CD4-positive, alpha-beta T cell treated with Interleukin-10 for 1 hour (primary cell): ENCODE results near the gene BACE2.
"Not testable (repeated sequence)": the region's sequence is repeated elsewhere in the genome, so short reads cannot be mapped to it uniquely, and the experiment has no call there.

Experiments
- DNase-seq: peaks from one replicate; pipeline ENCODE4 v3.0.0-alpha.2; 2020

BACE2 gene

DNA sequence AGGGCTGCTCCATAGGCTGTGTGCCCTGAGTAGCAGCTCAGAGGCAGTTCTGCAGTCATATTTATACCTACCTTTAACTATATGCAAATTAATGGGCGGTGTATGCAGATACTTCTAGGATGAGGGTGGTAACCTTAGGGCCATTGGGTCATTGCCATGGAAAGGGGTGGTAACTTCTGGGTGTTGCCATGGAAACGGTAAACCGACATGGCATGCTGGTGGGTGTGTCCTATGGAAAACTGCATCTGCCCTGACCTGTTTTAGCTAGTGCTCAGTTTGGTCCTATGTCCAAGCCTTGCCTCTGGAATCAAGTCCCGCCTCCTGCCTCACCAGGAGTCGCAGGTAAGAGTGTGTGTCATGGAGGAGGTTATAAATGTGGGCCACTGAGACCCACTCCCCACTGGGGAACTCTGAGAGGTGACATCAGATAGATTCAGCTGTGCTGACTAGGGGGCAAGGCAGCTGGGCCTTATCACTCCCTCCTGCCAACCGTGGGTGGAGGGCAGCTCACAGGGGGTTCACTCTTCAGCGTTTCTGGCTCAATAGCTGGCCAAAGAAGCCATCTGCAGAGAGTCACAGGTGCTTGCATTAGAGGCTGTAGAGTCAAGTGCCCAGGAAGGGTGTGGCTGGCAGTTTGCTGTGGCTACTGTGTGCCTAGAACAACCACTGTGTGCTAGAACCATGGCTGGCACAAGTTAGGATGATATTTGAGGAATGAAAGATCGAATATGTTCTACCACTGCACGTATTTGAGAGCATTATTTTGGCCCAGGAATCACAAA is 19.0 kb downstream of the BACE2 start:
- no peak for DNase-seq

DNA sequence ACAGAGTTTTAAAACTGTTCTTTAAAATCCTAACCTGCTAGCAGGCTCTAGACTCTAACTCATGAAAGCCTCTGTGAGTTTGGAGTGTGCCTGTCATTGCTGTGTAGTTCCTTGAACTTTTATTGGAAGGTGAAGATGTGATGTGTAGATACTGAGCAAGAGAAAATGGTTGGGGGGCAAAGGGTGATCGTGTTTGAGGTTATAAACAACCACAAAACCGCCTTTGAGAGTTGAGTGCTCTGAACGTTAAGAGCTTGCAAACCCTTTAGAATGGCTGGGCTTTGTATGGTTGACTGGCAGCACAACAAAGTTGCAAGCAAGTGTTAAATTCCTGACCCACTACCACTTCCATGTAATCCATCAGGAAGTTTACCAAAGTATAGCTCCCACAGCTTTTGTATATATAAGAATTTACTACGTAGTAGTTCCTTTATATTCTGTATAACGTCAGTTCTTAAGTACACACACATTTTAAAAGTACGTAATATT is 19.6 kb downstream of the BACE2 start:
- DNase-seq: no peak

DNA sequence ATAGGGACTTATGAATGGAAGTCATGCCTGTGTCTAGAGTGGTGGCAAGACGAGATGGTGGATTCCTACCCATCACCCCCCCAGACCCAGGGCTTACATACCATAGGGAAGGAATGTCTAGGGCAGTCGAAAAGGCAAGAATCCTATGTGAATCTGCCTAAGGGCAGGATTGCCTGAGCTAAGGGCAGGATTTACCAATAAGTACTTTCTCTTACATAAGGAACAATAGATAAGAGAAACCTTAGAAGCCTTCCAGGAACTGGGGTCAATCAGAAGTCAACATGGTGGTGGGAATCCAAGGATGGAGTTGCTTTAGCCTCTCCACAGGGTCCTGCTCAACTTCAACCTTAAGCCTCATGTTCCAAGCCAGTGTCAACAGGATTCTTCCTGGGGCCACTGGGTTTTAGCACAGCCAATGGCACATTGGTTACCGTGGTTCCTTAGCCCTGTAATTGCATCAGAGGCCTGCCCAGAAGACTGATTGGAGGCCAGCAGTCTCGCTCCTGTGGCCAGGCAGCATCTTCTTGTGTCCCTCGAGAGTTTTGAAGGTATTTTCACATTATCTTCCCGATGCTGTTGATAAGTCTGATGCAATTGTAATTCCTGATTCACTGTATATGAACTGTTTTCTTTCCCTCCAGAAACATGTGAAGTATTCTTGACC is 20.7 kb downstream of the BACE2 start:
- no peak for DNase-seq

DNA sequence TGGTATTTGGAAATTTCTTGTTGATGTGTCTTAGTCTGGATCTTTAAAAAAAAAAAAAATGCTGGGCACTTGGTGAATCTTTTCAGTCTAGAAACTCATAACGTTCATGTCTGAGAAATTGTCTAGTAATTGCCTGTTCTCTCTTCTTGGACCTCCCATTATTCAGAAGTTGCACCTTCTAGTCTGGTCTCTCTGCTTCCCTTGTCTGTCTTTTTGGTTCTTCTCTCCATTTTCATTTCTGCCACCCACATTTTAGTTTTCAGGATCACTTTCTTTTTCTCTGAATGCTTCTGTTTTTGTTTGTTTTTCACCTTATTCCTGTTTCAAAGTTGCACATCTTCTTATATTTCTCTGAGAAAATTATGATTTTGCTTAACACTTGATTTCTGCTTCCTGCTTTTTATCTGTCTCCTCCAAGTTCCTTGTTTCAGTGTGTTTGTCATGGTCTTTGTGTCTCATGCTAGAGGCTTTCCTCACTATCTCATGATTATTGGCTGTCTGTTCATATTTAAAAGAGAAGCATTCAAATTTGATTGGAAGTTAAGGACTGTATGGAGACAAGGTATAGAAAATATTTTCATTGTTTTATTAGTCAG is 21.3 kb downstream of the BACE2 start:
- no peak for DNase-seq

DNA sequence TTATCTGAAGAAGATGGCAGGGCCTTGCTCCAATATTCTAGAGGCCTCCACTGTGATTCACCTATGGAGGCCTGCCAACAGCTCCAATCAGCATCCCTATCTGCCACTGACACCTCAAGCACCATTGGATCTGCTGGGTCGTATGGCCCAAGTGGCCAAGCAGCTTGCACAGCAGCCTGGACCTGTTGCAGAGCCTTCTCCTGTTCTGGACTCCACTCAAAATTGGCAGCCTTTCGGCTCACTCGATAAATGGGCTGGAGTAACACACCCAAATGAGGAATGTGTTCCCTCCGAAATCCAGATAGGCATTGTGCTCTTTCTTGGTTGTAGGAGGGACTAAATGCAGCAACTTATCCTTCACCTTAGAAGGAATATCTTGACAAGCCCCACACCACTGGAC is 24.6 kb downstream of the BACE2 start:
- DNase-seq: not testable (repeated sequence)

DNA sequence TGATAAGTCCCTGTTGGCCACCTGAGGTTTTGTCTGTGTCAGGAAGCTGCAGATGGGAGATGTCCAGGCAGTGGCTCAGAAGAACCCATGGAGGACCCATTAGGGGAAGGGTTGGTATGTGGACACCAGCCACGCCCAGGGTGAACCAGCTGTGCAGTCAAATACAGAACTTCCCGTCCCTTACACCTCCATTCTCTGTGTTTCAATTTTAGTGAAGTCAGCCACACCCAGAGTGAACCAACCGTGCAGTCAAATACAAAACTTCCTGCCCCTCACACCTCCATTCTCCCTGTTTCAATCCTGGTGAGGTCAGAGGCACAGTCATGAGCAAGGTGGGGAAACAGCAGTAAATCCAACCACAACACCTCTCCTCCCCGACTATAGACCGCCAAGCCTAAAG is 27.4 kb downstream of the BACE2 start:
- no peak for DNase-seq

DNA sequence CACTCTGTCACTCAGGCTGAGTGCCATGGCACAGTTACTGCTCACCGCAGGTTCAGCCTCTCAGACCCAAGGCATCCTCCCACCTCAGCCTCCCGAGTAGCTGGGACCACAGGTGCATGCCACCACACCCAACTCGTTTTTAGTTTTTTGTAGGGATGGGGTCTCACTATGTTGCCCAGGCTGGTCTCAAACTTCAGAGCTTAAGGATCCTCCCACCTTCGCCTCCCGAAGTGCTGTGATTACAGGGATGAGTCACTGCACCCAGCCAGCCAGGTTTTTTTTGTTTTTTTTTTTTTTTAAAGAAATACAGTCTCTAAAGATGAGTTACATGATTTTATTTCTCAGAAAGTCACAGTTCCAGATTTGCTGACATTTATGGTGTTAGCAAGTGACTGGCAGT is 29.0 kb downstream of the BACE2 start:
- DNase-seq: no peak

DNA sequence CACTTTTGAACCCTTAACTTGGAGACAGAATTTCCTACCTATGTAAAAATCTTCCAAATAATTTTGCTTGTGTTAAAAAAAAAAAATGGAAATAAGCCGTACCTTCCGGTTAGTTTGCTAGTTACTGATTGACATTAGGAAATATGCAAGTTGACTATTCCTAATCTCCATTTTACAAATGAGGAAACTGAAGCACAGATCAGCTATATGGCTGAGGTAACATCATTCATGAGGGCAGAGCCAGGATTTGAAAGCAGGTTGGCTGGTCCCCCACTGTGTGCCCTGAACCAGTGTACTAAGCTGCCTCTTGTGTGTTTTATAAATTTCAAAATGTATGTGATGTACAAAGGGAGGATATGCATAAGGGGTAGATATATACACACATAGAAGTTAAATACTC is 29.6 kb downstream of the BACE2 start:
- DNase-seq: no peak

DNA sequence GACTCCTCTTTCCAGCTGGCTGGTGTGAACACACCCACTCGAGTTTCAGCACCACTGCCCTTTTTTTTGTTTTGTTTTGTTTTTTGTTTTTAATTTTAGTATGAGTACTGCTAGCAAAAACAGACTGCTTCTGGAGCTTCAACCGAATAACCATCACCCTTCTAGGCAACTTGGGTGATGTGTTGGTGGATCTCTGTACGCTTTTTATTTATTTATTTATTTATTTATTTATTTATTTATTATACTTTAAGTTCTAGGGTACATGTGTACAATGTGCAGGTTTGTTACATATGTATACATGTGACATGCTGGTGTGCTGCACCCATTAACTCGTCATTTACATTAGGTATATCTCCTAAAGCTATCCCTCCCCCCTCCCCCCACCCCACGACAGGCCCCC is 30.7 kb downstream of the BACE2 start:
- DNase-seq: not testable (repeated sequence)

DNA sequence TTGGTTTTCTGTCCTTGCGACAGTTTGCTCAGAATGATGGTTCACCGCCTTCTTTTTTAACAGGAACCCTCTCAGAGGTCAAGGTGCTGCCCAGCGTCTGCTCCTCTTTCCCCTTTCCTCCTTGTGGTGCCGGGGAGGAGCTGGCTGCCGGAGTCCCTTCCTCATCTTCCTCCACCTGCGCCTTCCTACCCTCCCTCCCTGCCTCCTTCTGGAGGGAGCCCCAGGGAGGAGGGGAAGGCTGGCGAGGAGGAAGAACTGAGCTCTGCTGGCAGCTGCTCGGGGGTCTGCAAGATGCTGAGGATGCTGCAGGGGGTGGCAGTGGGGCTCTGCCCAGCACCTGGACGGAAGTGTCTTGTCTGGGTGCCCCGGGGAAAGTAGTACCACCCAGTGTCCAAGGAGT is 31.2 kb downstream of the BACE2 start:
- DNase-seq: no peak

DNA sequence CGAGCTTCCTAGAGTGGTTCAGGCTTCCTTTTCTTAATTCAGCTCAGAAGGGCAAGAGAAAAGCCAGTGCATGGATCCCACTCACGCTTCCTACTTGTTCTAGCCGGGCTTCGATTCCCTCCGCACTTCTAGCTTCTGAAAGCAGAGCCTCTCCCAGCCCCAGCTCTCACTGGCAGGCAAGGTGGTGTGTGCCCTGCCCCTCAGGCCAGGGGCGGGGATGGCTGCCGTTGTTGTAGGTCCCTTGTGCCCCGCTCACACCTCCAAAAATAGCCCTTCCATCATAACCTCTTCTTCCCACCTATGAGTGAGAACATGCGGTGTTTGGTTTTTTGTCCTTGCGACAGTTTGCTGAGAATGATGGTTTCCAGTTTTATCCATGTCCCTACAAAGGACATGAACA is 31.6 kb downstream of the BACE2 start:
- DNase-seq: no peak

DNA sequence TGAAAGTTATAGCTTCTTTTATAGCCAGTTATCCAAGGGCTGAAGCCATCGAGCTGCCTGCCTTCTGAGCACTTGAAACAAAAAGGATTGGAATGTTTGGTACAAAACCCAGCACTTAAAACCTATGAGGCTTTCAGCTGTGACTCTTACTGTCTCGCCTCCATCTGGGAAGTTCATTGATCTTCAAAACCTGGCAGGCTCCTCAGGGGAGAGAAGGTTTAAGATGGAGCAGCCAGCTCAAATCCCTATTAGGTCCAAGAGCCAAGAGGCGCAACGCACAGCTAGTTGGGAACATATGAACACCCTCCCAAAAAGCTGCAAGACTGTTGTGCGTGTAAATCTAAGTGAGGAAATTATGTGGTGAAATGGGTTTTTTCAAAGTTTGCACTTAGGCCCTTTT is 33.4 kb downstream of the BACE2 start:
- DNase-seq: no peak

DNA sequence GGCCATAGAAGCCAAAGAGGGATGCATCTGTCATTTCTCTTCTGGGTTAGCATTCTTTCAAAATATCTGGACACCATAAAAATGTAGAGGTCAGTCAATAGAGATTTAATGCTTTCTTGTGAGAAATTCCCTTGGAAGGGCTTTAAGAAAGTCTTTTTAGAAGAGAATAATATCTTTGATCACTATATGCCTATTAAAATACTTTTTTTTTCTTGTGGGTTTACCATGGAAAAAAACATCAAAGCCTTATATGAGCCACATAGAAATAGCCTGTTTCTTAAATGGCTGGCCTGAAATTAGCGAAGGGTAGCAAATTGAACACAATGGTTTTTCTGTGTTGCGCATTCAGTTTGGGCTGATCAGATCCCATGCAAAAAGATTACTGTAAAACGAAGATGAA is 36.8 kb downstream of the BACE2 start:
- no peak for DNase-seq

DNA sequence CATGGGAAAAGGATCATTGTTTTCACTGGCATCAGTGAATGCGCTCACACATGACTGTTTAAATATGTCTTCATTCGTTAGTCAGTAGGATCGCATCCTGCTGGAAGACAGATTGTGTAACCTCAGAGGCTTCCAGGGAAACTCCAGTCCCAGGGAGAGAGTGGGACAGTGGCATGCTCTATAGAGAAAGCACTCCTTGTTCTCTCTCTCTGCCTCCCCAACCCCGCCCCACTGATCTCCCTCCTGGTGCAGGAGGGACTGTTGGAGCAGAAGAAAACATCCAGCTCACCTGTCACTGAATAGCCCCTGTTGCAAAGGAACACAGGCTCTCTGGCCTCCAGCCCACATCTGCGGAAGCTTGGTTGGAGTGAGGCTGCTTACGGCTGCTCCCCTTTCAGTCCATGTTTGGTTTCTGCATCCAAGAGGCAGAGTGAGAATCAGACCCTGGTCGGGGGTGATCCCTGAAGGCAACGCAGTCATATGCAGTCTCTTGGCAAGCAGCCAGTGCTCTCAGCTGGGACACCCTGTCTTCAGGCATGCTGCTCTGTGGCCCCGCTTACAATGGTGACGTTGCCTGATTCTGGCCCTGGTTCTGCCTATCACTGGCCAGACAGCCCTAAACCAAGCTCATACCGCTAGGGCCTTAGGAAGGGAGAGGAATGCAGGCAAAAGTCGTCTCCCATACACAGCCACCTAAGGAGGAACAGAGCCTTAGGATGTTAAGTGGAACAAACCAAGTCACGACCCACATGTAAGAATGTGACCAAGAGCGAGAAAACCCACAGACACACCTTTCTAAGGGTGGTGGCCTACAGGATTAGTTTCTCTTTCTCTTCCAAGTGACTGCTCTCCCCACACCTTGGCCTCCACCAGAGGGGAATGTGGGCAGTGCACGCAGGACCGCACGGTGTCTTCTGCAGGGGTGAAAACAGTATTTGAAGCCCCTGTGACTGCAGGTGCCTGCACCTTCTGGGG is 39.7 kb downstream of the BACE2 start:
- no peak for DNase-seq

DNA sequence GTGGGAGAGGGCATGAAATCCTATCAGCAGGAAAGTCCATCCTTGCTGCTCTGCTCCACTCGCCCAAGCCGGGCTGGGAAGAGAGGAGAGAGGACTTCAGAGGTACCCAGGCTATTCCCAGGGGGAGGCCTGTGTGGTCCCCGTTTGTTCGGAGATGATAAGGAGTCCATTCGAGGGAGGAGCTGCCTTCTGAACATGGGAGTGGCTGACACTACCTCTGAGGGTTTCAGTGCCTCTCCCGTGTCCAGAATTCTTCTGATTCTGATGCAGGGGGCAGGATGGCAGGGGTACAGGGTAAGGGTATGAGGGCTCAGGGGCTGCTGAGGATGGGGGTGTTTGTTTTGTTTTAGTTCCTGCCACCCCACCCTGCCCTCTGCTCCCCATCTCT is 40.4 kb downstream of the BACE2 start:
- no peak for DNase-seq

DNA sequence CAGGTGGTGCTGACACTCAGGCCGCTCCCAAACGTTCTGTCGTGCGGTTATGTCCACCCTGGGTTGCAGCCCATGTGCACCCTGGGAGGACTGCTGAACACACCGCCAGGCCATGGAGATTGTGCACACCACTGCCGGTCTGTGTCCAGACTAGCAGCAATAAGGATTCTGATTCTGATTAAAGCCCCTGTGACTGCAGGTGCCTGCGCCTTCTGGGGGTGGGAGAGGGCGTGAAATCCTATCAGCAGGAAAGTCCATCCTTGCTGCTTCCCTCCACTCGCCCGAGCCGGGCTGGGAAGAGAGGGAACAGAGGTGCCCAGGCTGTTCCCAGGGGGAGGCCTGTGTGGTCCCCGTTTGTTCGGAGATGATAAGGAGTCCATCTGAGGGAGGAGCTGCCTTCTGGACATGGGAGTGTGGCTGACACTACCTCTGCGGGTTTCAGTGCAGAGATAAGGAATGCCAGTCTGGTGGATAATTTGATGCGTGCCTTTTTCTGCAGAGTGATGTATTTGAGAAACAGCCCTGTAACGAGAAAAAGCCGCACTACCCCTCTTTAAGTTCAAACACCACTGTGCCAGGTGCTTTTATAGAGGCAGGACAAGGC is 41.2 kb downstream of the BACE2 start:
- DNase-seq: no peak

DNA sequence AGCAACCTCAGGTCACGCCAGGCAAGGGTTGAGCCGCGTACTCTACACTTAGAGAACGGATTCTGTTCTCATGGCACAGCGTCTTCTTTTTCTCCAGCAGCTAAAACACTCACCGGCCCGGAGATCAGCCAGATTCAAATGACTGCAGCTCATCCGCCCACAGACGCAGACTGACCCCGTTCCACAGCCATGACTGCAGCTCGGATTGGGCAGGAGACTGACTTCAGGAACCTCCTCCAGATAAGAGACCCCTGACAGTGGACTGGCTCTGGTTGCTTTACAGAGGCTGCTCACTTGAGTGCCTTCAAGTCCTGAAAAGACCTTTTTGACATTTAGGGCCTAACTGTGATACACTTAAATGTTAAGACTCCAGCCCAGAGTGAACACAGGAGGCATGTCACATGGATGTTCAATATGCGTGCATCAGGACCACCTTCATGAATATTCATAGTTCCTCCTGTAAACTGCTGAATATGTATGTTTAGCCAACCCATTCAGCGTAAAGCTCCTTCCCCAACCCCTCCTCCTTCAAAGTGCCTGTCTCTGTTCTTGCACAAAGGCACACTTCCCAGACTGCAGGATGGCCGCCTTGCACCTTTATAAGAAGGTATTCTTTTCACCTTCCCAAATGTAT is 42.6 kb downstream of the BACE2 start:
- no peak for DNase-seq

DNA sequence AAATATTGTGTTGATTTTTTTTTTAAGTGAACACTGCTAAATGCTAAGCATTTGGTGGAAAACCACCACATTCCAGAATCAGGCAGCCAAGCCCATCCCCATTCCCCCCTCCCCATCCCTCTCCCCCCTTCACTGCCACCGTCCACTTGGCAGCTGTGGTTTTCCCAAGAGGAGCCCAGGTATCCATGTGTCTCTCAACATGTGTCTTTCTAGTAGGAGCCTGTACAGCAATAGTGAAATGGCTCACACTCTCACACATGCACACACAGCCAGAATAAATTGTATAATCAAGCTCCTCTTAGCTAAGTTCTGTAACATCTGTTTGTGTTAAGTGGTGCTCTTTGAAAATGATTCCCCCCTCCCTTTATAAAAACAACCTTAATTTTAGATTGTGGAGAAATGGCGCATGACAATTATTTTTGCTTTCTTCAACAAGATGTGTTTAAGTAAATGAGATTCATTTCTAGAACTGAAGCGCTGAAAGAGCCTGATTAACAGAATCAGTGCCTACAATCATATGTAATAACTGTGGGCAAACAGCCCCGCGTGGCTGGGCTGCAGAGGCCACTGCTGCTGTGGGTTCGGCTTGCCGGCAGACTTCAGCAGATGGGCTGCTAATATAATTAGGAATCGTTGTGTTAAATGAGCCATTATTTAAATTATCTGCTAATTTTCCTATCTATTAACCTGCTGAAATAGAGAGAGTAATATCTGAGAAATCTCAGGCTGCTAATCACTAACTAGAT is 43.3 kb downstream of the BACE2 start:
- no peak for DNase-seq

DNA sequence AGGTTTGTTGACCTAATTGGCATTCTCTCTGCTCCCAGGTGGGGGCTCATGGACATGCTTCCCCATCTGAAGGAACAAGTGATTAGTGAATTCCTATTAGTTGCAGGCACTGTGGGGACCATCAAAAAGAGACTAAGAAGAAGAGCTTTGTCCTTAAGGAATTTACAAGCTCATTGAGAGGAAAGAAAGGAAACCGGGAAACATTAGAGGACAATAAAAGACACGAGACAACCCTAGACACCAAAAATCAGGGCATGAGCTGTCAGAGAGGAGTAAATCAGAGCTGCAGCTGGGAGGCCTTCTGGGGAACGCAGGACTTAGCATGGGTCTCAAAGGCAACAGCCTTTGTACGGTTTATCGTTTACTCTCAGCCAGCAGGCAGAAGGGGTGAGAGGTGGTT is 45.1 kb downstream of the BACE2 start:
- DNase-seq: no peak

DNA sequence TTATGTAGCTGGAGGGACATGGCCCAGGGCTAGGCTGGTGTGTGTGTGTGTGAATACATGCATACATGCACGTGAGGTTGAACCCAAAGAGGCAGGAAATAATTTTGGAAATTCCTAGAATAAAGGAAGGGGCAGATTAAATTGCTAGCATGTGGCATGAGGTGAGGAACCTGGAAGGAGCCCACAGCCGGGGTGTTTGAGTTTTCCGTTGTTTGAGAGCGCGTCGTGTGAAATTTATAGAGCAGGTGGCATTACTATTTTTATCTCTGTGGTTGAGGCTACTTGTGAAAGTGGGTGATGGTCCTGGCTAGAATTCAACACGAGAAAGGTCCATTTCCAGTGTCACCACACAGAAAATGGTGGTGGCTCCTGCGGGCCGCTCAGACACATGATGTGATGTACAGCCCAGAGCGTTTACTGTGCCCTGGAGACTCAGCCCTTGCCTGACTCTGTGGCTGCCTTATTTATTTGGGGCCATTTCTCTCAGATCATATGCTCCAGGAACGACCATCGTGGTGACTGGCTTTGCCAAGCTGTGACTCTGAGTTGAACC is 48.0 kb downstream of the BACE2 start:
- no peak for DNase-seq

DNA sequence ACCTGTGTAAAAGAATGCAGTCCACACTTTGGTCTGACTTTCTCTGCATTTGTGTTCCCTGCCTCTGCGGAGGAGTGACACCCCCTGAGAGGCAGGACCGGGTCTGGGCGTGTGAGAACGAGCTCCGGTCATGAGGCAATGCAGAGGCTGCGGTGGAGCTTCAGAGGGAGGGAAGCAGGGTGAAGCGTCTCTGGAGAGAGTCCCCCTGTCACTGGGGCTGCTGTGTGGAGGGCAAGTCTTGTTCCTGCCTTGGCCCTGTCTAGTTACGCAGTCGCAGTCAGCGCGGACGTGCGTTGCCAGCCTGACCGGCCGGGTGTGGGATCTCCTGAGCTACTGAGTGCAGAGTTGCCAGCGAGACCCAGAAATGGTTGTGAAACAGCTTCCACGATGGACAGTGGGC is 48.5 kb downstream of the BACE2 start:
- no peak for DNase-seq
